ENCODE results near the gene RAPGEF5. TPM values are rescaled to one million over a fixed set of nuclear protein-coding genes. Genes with fewer than 3 reads are reported as not detected.

RAPGEF5 gene
- total RNA-seq, 1 experiment from 2014 or later = 15.6 TPM

DNA sequence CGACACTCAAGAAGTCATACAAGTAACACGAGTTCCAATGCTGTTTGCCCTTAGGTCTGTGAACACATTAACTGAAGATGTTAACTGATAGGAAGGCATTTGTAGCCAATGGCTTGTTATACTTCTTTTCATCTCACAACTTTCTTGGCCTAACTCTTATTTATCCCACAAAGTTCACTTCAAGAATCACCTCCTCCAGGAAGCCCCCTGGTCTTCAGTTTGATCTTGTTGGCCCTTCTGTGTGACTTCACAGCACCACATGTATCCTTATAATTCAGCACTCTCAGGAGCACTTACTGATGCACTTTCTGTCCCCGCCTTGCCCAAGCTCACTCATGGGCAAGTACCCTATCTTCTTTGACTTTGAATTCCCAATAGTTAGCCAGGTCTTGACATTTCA, 159.6 kb downstream of the RAPGEF5 start (continued):
- TF ChIP-seq, protein P1, sequence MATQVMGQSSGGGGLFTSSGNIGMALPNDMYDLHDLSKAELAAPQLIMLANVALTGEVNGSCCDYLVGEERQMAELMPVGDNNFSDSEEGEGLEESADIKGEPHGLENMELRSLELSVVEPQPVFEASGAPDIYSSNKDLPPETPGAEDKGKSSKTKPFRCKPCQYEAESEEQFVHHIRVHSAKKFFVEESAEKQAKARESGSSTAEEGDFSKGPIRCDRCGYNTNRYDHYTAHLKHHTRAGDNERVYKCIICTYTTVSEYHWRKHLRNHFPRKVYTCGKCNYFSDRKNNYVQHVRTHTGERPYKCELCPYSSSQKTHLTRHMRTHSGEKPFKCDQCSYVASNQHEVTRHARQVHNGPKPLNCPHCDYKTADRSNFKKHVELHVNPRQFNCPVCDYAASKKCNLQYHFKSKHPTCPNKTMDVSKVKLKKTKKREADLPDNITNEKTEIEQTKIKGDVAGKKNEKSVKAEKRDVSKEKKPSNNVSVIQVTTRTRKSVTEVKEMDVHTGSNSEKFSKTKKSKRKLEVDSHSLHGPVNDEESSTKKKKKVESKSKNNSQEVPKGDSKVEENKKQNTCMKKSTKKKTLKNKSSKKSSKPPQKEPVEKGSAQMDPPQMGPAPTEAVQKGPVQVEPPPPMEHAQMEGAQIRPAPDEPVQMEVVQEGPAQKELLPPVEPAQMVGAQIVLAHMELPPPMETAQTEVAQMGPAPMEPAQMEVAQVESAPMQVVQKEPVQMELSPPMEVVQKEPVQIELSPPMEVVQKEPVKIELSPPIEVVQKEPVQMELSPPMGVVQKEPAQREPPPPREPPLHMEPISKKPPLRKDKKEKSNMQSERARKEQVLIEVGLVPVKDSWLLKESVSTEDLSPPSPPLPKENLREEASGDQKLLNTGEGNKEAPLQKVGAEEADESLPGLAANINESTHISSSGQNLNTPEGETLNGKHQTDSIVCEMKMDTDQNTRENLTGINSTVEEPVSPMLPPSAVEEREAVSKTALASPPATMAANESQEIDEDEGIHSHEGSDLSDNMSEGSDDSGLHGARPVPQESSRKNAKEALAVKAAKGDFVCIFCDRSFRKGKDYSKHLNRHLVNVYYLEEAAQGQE (IDR thresholded peaks at IDR 0.05; ENCODE audit: low read depth) = no peak
- TF ChIP-seq TCF7L2 (IDR thresholded peaks at IDR 0.05; ENCODE audit: borderline replicate concordance, extremely low read depth, insufficient read depth, insufficient read length) (no peak), CEBPB (IDR thresholded peaks at IDR 0.05; ENCODE audit: low read depth) (no peak), JUND (IDR thresholded peaks at IDR 0.05) (no peak), FOSL1 (IDR thresholded peaks at IDR 0.05; ENCODE audit: low read depth) (no peak), SP1 (IDR thresholded peaks at IDR 0.05; ENCODE audit: low read depth) (no peak), POLR2A (IDR thresholded peaks at IDR 0.05; ENCODE audit: borderline replicate concordance, extremely low read depth, insufficient read depth, insufficient read length) (no peak), EZH2phosphoT487 (IDR thresholded peaks at IDR 0.05; ENCODE audit: borderline replicate concordance) (no peak)
- TF ChIP-seq, protein P2, sequence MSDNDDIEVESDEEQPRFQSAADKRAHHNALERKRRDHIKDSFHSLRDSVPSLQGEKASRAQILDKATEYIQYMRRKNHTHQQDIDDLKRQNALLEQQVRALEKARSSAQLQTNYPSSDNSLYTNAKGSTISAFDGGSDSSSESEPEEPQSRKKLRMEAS (IDR thresholded peaks at IDR 0.05) = no peak
- TF ChIP-seq, protein P3, sequence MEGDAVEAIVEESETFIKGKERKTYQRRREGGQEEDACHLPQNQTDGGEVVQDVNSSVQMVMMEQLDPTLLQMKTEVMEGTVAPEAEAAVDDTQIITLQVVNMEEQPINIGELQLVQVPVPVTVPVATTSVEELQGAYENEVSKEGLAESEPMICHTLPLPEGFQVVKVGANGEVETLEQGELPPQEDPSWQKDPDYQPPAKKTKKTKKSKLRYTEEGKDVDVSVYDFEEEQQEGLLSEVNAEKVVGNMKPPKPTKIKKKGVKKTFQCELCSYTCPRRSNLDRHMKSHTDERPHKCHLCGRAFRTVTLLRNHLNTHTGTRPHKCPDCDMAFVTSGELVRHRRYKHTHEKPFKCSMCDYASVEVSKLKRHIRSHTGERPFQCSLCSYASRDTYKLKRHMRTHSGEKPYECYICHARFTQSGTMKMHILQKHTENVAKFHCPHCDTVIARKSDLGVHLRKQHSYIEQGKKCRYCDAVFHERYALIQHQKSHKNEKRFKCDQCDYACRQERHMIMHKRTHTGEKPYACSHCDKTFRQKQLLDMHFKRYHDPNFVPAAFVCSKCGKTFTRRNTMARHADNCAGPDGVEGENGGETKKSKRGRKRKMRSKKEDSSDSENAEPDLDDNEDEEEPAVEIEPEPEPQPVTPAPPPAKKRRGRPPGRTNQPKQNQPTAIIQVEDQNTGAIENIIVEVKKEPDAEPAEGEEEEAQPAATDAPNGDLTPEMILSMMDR (IDR thresholded peaks at IDR 0.05 in 2 of 3, conservative IDR thresholded peaks at IDR 0.05 in 1 of 3; ENCODE audit: borderline replicate concordance in 1 of 3, insufficient read depth in 1 of 3, low read depth in 2 of 3, low read length in 2 of 3) = no peak

DNA sequence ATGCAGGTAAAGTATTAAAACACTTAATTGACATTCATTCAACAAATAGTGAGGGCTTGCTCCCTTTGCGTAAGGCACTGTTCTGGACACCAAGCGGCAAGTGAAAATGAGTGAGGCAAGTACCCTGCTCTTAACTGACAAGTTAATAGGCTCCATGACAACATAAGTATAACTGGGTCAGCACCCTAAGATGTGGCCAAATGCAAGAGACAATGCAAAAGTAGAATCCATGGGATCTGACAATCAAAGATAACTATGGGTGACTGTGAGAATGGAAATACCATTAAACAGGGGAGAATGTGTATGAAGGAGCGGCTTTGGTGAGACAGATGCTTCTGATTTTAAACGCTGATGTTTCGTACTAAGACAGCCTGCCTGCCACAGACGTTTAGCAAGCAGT, 160.5 kb downstream of the RAPGEF5 start:
- ChIA-PET POLR2A (no interaction called here), RAD21 (ENCODE audit: low non-redundant PET in 1 of 2, low total read pairs in 2 of 2, uncharacterized antibody in 2 of 2, unreplicated experiment in 2 of 2) (no interaction called here), CTCF (no interaction called here)
- Histone ChIP-seq H3K36me3 (ENCODE audit: control insufficient read depth in 1 of 2, insufficient read depth in 2 of 2, low read length in 2 of 2) (no peaks in the 10 kb centered on the region), H3K4me2 (ENCODE audit: low read length) (no peak overlapping the region), H3K9ac (ENCODE audit: low read length) (no peak overlapping the region), H3K79me2 (ENCODE audit: insufficient read depth, low read length) (no peaks in the 10 kb centered on the region), H3K4me3 (replicated peaks in 1 of 2; ENCODE audit: low read depth in 1 of 2, low read length in 2 of 2) (no peak overlapping the region), H3K27ac (ENCODE audit: low read depth, low read length) (no peak overlapping the region), H3K4me1 (ENCODE audit: control insufficient read depth in 1 of 2, insufficient read depth in 2 of 2, low read length in 2 of 2) (no peaks in the 10 kb centered on the region), H4K20me1 (ENCODE audit: insufficient read depth) (no peaks in the 10 kb centered on the region), H3K9me2 (ENCODE audit: insufficient read depth) (no peaks in the 10 kb centered on the region), H2AFZ (ENCODE audit: low read depth, low read length, poor library complexity, severe bottlenecking) (no peak overlapping the region), H3K27me3 (ENCODE audit: insufficient read depth, low read length) (no peaks in the 10 kb centered on the region), H3K9me3 (ENCODE audit: control insufficient read depth in 1 of 2, insufficient read depth in 1 of 2, low read depth in 1 of 2, low read length in 2 of 2) (no peaks in the 10 kb centered on the region)
- DNase-seq (ENCODE audit: low read depth, low spot score) (no peak), ATAC-seq (no peak)
- no TSS peak for BruUV-seq (replicated peaks)
- intact Hi-C loops (cut with micrococcal nuclease) = no loop called here
- no peak for TF ChIP-seq CBX3 (IDR thresholded peaks at IDR 0.05; ENCODE audit: low read depth)
- TF ChIP-seq JUND (IDR thresholded peaks at IDR 0.05) = no peak
- no peak for TF ChIP-seq FOSL1 (IDR thresholded peaks at IDR 0.05; ENCODE audit: low read depth)
- TF ChIP-seq, protein P4, sequence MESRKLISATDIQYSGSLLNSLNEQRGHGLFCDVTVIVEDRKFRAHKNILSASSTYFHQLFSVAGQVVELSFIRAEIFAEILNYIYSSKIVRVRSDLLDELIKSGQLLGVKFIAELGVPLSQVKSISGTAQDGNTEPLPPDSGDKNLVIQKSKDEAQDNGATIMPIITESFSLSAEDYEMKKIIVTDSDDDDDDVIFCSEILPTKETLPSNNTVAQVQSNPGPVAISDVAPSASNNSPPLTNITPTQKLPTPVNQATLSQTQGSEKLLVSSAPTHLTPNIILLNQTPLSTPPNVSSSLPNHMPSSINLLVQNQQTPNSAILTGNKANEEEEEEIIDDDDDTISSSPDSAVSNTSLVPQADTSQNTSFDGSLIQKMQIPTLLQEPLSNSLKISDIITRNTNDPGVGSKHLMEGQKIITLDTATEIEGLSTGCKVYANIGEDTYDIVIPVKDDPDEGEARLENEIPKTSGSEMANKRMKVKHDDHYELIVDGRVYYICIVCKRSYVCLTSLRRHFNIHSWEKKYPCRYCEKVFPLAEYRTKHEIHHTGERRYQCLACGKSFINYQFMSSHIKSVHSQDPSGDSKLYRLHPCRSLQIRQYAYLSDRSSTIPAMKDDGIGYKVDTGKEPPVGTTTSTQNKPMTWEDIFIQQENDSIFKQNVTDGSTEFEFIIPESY (IDR thresholded peaks at IDR 0.05; ENCODE audit: extremely low read depth, insufficient replicate concordance, low read length) = no peak
- TF ChIP-seq, protein P3 (IDR thresholded peaks at IDR 0.05 in 2 of 3, conservative IDR thresholded peaks at IDR 0.05 in 1 of 3; ENCODE audit: borderline replicate concordance in 1 of 3, insufficient read depth in 1 of 3, low read depth in 2 of 3, low read length in 2 of 3) = no peak
- no peak for TF ChIP-seq SP1 (IDR thresholded peaks at IDR 0.05; ENCODE audit: low read depth)
- TF ChIP-seq ZNF274 (IDR thresholded peaks at IDR 0.05; ENCODE audit: low read depth, low read length) = no peak
- no peak for TF ChIP-seq YY1 (IDR thresholded peaks at IDR 0.05; ENCODE audit: extremely low read depth, insufficient replicate concordance, low read depth, low read length)
